ENCODE measurements around the gene NHERF1. TPM values are rescaled to one million over a fixed set of nuclear protein-coding genes. Genes with fewer than 3 reads are reported as not detected.
A peak's percentile ranks its signal among the peaks of the same experiment; 100 is the strongest.

NHERF1 gene
- 86.9 and 157 TPM in 2 replicates for total RNA-seq (ENCODE audit: low replicate concordance)
- long read RNA-seq, partial matches to known transcripts: 4 of 10 reads
- long read RNA-seq, other reads (novel, unspliced or antisense): 1 of 10 reads

GRCh38 chr17:74748529-74749278 is at the start of gene NHERF1:
Gene NHERF1, plus strand, starts transcription at chr17:74748628. Its CDS starts 219 bp downstream, at chr17:74748847.
- DNase-seq (ENCODE audit: extremely low spot score, unreplicated experiment): peak; percentile 97
- H3K4me1 Mint-ChIP-seq (ENCODE audit: unreplicated experiment): peaks cover 22% of the 10 kb centered on the region
- H3K27me3 Mint-ChIP-seq: peaks cover 17% of the 10 kb centered on the region
- no peaks in the 10 kb centered on the region for H3K9me3 Mint-ChIP-seq
- H3K4me3 Mint-ChIP-seq: peak within 1 kb of the TSS; percentile 98
- peak within 1 kb of the TSS; percentile 94 for H3K27ac Mint-ChIP-seq
- peak; percentile 56 for TF ChIP-seq CTCF (conservative IDR thresholded peaks at IDR 0.05)
- H3K36me3 Mint-ChIP-seq: peaks cover 10% of the 10 kb centered on the region

DNA sequence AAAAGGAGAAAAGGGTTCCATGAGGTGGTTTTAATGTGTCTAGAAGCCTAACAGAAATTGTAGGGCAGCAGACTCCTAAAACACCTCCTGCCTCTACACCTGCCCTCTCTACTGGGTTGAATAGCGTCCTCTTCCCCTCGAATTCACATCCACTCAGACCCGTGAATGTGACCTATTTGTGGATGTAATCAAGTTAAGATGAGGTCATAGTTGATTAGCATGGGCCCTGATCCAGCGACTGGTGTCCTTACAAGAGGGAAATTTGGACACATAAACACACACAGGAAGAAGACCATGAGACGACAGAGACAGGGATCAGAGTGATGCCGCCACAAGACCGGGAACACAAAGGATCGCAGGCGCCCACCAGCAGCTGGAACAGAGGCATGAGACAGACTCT is 49.2 kb upstream of the NHERF1 start:
- no peak for DNase-seq (ENCODE audit: extremely low spot score, unreplicated experiment)
- Mint-ChIP-seq H3K4me1 (ENCODE audit: unreplicated experiment) (no peaks in the 10 kb centered on the region), H3K27ac (no peak overlapping the region), H3K27me3 (peaks cover 44% of the 10 kb centered on the region), H3K4me3 (no peak overlapping the region), H3K9me3 (no peaks in the 10 kb centered on the region), H3K36me3 (no peaks in the 10 kb centered on the region)
- no peak for TF ChIP-seq CTCF (conservative IDR thresholded peaks at IDR 0.05)

DNA sequence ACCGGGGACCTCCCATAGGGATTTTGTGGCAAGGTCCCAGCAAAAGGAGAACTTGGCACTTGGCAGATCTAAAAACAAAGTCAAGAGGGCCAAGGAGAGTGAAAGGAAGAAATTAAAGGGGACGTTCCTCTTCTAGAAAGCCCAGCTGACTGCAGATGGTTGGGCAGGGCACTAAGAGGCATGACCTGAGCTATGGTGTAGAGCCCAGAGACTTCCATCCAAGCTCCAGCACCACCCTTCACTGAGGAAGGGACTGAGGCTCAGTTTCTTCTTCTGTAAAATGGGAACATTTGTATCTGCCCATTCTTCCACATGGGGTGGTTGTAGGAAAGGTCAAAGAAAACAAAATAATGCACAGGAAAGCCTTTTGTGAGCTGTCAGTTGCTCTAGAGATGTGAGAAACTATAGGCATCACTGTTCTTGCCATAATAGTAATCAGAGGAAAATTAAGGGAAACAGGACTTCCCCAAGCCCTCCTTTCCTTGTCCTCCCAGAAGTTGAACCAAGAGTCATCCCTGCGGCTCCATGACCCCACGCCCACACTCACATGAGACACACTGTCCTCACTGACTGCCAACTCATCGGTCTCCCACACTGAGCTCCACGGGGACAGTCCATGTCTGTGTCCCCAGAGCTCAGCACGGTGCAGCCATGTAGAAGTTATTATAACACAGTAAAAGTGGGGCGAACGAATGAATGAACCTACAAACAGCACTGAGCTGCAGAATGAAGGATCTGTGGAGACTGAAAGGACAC is 46.1 kb upstream of the NHERF1 start:
- no peak for TF ChIP-seq CTCF (conservative IDR thresholded peaks at IDR 0.05)

DNA sequence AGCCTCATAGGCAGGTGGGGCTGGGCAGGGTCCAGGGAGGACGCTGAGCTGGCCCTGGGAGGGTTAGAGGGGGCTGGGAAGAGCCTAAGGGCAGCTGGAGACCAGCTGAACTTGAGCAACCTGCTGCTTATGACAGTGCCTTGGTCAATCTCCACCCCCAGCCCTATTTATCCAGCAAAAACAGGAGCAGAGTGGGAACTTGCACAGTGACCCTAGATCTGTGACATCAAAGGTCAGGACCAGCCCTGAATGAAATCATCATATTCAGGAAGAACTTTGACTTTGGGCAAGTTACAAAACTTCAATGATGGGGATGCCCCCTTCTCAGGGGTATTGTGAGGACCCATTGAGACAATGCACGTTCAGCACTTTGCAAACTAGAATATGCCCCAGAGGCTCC is 45.1 kb upstream of the NHERF1 start:
- no peak for TF ChIP-seq CTCF (conservative IDR thresholded peaks at IDR 0.05)
- Mint-ChIP-seq H3K27ac (no peak overlapping the region), H3K36me3 (no peaks in the 10 kb centered on the region), H3K4me1 (ENCODE audit: unreplicated experiment) (no peaks in the 10 kb centered on the region), H3K9me3 (no peaks in the 10 kb centered on the region), H3K4me3 (no peak overlapping the region), H3K27me3 (peaks cover 35% of the 10 kb centered on the region)
- no peak for DNase-seq (ENCODE audit: extremely low spot score, unreplicated experiment)

More for the DNA sequence above, 46.1 kb upstream of the NHERF1 start:
- Mint-ChIP-seq H3K36me3 (no peaks in the 10 kb centered on the region), H3K27ac (no peak overlapping the region), H3K9me3 (no peaks in the 10 kb centered on the region), H3K4me3 (no peak overlapping the region), H3K27me3 (peaks cover 41% of the 10 kb centered on the region), H3K4me1 (ENCODE audit: unreplicated experiment) (no peaks in the 10 kb centered on the region)
- DNase-seq (ENCODE audit: extremely low spot score, unreplicated experiment): no peak

- Mint-ChIP-seq H3K9me3 (no peaks in the 10 kb centered on the region), H3K36me3 (no peaks in the 10 kb centered on the region), H3K27me3 (peaks cover 31% of the 10 kb centered on the region), H3K4me3 (no peak overlapping the region), H3K27ac (no peak overlapping the region), H3K4me1 (ENCODE audit: unreplicated experiment) (no peaks in the 10 kb centered on the region)
- TF ChIP-seq CTCF (conservative IDR thresholded peaks at IDR 0.05): no peak
- DNase-seq (ENCODE audit: extremely low spot score, unreplicated experiment): no peak
Measured at GRCh38 chr17:74704544-74704943, 43.9 kb upstream of the NHERF1 start.

Data from type B pancreatic cell (in vitro differentiated cells).